ENCODE data around the gene METTL3. TPM values are rescaled to one million over a fixed set of nuclear protein-coding genes. Genes with fewer than 3 reads are reported as not detected.

The METTL3 gene
- total RNA-seq, 1 donor from 2014 or later: 81.7 TPM

- no peak for TF ChIP-seq CTCF (conservative IDR thresholded peaks at IDR 0.05; ENCODE audit: low read depth, low read length)
- H3K4me3 ChIP-seq (ENCODE audit: low read depth, low read length): no peak overlapping the region
- no peak for DNase-seq (ENCODE audit: low read depth)
These were observed 9.6 kb upstream of the METTL3 start for GRCh38 chr14:21520767-21521166.

GRCh38 chr14:21518725-21519124 lies 7.6 kb upstream of the METTL3 start:
- no peak overlapping the region for H3K4me3 ChIP-seq (ENCODE audit: low read depth, low read length)
- no peak for DNase-seq (ENCODE audit: low read depth)
- no peak for TF ChIP-seq CTCF (conservative IDR thresholded peaks at IDR 0.05; ENCODE audit: low read depth, low read length)

GRCh38 chr14:21514341-21514740 lies 3.2 kb upstream of the METTL3 start:
- H3K4me3 ChIP-seq (ENCODE audit: low read depth, low read length): no peak overlapping the region
- TF ChIP-seq CTCF (conservative IDR thresholded peaks at IDR 0.05; ENCODE audit: low read depth, low read length): no peak
- DNase-seq (ENCODE audit: low read depth): no peak

GRCh38 chr14:21509432-21510143 lies 1.6 kb downstream of the METTL3 start:
- H3K4me3 ChIP-seq (ENCODE audit: low read depth, low read length): peak overlapping the region; percentile 98
- no peak for TF ChIP-seq CTCF (conservative IDR thresholded peaks at IDR 0.05; ENCODE audit: low read depth, low read length)

GRCh38 chr14:21506557-21506956 lies 4.6 kb downstream of the METTL3 start:
- DNase-seq (ENCODE audit: low read depth): no peak
- no peak overlapping the region for H3K4me3 ChIP-seq (ENCODE audit: low read depth, low read length)
- no peak for TF ChIP-seq CTCF (conservative IDR thresholded peaks at IDR 0.05; ENCODE audit: low read depth, low read length)

More at GRCh38 chr14:21509432-21510143, 1.6 kb downstream of the METTL3 start:
- no peak for DNase-seq (ENCODE audit: low read depth)

GRCh38 chr14:21505012-21505553 lies 6.1 kb downstream of the METTL3 start:
- TF ChIP-seq CTCF (conservative IDR thresholded peaks at IDR 0.05; ENCODE audit: low read depth, low read length): no peak
- H3K4me3 ChIP-seq (ENCODE audit: low read depth, low read length): no peak overlapping the region
- DNase-seq (ENCODE audit: low read depth): no peak

- no peak for DNase-seq (ENCODE audit: low read depth)
- TF ChIP-seq CTCF (conservative IDR thresholded peaks at IDR 0.05; ENCODE audit: low read depth, low read length): no peak
- no peak overlapping the region for H3K4me3 ChIP-seq (ENCODE audit: low read depth, low read length)
These were observed 7.8 kb downstream of the METTL3 start for GRCh38 chr14:21503376-21503775.

Data from epithelial cell of proximal tubule (primary cell).